Stimulated activated CD8-positive, alpha-beta memory T cell treated with anti-CD3 and anti-CD28 coated beads, Interleukin-4, amount 100 ng/mL, for 48 hours (primary cell): ENCODE measurements around the gene GALNT16.
"Not testable (repeated sequence)": the region's sequence is repeated elsewhere in the genome, so short reads cannot be mapped to it uniquely, and the experiment has no call there.

ENCODE experiments used
- DNase-seq: peaks from one replicate; pipeline ENCODE4 v3.0.0-alpha.2; 2020

GALNT16 gene

DNA sequence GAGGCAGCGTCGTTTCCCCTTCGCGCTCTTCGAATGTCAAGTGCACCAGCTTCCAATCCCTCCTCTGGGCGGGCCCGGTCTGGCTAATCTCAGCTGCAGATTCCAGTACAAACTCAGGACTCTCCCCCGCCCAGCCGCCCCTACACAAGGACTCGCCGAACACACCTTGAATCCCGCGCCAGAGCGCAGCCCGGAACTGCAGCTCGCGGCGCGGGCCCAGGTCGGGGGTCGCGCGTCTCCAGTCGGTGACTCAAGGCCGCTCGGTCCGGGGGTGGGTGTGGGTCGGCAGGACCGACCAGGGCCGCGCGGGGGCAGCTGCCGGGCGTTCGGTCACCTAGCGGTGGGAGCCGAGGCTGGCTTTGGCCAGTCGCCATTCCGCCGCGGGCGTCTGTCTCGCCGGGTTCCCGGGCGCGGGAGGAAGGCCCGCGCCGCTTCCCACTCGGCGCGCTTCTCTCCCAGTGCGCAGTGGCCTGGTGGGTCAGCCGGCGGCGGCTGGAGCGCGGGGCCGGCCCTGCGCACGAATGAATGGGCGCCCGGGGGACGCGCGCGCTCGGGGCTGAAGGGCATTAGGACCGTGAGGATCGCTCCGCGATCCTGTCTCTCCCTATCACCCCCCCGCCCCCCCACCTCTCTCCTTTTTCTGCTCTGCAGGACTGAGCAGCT lies at the start of gene GALNT16:
Gene GALNT16, plus strand, starts transcription at position 632 of the 663 bp plus-strand sequence. CDS start 133 bp downstream, outside the sequence.
- DNase-seq, result no peak

- no peak for DNase-seq
Measured at GRCh38 chr14:69214393-69214792, 45.6 kb upstream of the GALNT16 start.

GRCh38 chr14:69217663-69218062 lies 42.3 kb upstream of the GALNT16 start:
- not testable (repeated sequence) for DNase-seq

GRCh38 chr14:69224946-69225345 lies 35.0 kb upstream of the GALNT16 start:
- no peak for DNase-seq

DNA sequence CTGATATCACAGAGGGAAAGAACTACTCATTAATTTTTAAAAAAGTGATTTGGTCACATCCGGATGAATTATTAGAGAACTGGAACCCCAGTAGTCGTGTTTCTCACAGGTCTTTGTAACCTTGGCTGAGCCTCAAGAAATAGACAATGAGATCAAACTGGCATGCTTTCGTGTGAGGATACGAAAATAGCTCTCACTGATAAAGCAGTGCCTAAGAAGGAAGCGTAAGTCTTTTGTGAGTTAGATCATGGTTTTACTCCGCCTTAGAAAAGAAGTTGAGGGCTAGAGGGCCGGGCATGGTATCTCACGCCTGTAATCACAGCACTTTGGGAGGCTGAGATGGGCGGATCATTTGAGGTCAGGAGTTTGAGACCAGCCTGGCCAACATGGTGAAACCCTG lies 33.8 kb upstream of the GALNT16 start:
- DNase-seq, result no peak

DNA sequence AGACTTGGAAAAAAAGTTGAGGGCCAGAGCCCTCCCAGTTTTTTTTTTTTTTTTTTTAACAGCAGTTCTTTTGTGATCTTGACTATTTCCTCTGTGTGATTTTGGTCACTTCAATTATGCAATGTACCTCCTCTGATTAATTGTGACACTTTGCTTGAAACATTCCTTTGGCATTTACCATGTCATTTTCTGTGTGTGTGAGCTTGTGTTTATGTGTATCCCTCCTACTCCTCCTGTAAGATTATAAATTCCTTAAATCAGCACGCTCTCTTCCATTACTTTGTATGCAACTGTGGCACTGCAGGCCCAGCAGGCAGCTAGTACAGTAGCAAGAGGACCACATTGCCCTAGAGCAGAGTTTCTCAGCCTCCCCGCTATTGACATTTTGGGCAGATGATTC lies 33.2 kb upstream of the GALNT16 start:
- no peak for DNase-seq

DNA sequence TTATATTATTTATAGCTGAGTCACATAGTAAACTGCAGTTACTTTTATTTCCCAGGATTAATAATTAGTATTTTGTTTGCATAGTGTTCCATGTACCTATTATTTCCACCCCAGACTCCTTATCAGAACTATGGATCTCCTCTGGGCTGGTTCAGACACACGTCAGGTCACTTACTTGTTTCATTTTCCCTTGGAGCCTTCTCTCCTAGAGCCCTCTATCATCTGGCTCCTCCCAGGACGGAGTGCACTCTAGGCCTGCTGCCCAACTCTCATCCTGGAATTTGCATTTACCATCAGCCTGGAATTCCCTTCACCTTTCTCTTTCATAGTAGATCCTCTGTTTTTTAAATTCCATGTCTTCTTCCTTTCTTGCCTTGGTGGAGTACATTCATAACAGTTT lies 28.5 kb upstream of the GALNT16 start:
- no peak for DNase-seq

GRCh38 chr14:69232388-69232787 lies 27.6 kb upstream of the GALNT16 start:
- DNase-seq, result no peak

GRCh38 chr14:69234106-69234505 lies 25.9 kb upstream of the GALNT16 start:
- no peak for DNase-seq

GRCh38 chr14:69235708-69236107 lies 24.2 kb upstream of the GALNT16 start:
- no peak for DNase-seq

DNA sequence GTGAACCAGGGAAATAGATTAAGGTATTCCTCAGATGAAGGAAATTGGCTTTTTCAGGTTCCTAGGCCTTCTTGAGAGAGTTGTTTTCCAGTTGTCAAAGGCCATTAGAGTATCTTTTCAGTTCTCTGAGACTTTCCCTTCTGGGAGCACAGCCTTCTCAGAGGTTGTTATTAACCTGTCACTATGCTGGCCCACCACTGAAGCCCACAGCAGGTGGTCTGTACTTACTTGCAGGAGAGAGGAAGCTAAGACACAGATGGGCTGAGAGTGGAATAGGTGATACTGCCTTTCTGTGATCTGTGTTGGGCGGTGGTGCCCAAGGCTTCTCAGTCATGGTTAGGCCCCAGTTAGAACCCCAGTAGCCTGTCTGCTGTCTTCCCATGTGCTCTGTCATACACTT lies 22.8 kb upstream of the GALNT16 start:
- no peak for DNase-seq

DNA sequence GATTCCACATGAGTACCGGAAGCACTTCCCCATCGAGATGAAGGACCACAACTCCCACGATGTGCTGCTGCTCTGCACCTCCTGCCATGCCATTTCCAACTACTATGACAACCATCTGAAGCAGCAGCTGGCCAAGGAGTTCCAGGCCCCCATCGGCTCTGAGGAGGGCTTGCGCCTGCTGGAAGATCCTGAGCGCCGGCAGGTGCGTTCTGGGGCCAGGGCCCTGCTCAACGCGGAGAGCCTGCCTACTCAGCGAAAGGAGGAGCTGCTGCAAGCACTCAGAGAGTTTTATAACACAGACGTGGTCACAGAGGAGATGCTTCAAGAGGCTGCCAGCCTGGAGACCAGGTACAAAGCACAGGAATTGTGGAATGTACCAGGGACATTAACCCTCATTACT lies 22.4 kb upstream of the GALNT16 start:
- no peak for DNase-seq

DNA sequence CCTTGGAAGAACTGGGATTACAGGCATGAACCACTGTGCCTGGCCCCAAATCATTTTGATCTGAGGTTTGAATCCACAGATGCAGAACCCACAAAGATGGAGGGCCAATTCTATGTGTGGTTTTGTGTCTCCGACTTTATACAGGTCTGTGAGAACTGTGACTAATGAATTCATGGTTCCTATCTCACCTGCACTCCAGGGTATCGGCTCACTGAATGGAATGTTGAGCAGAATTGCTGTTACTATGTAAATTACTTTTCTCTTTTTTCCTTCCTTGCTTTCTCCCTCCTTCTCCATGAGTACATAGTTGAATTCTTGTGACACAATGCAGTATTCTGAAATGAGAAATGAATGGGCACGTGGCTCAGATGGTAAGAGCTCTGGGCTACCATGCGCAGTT lies 21.1 kb upstream of the GALNT16 start:
- no peak for DNase-seq

DNA sequence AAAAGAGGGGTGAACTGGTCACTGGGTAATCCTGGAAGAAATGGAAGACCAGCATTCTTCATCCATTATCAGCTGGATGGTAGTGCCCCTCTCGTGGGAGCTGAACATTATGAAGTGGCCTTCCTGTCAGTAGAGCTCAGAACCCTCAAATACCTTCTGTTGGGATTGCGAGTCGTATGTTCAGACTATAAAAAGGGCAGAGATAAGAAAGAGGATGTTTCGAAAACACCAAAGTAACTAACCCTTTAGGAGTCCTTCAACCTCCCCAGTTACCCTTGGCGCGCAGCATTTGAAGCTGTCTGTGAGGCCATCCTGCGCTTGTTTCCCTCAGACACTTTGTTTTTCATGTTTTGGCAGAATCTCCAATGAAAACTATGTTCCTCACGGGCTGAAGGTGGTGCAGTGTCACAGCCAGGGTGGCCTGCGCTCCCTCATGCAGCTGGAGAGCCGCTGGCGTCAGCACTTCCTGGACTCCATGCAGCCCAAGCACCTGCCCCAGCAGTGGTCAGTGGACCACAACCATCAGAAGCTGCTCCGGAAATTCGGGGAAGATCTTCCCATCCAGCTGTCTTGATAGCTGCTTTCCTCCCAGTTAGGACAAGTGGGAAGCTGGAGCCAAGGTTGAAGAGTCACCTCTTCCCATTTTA lies 19.3 kb upstream of the GALNT16 start:
- DNase-seq, result no peak

DNA sequence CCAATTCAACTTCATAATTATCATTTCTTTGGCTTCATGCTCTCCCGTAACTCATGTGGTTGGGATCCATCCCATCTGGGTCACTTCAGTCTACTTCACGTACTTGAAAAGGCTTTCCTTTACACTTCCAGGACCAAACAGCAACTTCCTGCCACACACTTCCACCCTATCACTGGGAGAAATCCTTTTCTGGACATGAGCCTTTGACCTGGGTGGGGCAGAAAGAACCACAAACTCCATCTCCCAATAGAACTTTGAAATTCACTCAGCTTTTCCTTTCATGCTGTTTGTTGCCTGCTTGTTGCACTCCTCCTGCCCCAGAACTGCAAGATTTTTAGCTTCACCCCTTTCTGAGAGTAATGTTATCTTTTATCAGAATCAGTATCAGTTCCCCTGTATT lies 18.4 kb upstream of the GALNT16 start:
- DNase-seq, result no peak

- peak; percentile 63 for DNase-seq
Measured at GRCh38 chr14:69242311-69243224, 17.4 kb upstream of the GALNT16 start.

DNA sequence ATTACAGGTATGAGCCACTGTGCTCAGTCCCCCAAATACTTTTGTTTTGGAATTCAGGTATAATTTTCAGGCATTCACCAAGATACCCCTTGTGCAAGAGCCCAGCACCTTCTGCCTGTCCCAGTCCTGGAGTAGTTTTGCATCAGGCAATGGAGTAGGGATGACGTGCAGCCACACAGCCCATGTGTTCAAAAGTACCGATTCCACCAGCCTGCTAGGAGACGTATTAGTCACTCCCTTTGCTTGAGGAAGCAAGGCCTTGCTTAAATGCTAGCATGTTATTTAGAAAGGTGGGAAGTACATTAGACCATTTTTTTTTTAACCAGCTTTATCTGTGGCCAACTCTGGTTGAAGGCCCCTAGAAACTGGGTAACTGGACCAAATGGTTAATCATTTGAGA lies 15.0 kb upstream of the GALNT16 start:
- DNase-seq, result no peak

- DNase-seq, result no peak
Measured at GRCh38 chr14:69246331-69246730, 13.6 kb upstream of the GALNT16 start.

DNA sequence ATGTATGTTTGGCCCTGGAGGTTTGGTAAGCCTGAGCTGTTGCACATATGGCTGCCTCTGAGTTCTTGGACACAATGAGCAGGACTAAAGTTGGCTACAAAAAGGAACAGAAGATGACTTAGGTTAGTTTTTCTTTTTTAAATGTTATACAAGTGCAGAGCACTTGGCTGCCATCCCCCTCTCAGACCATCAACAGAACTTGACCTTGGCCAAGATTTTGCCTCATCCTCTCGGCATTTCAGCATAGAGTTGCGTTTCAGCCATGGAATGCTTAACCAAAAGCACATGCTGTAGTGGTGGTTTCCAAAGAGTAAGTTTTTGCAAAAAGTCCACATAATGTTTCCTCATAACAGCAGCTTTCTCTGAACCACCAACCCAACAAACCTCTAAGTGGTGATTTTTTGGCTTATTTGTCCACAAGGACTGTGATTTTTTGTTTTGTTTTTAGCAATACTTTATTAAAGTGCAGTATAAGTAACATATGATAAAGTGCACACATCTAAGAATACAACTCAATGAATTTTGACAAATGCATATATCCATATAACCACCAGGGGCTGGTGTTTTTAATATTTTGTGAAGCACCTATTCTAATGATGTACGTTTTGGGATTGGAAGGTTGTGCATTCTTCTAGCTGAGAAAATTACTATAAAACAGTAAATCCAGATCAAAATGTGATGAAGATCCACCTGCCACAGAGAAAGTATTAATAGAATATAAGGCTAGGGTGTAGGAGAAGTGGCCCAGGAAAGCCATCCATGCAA lies 12.1 kb upstream of the GALNT16 start:
- DNase-seq, result no peak

GRCh38 chr14:69249603-69250002 lies 10.4 kb upstream of the GALNT16 start:
- DNase-seq, result no peak

DNA sequence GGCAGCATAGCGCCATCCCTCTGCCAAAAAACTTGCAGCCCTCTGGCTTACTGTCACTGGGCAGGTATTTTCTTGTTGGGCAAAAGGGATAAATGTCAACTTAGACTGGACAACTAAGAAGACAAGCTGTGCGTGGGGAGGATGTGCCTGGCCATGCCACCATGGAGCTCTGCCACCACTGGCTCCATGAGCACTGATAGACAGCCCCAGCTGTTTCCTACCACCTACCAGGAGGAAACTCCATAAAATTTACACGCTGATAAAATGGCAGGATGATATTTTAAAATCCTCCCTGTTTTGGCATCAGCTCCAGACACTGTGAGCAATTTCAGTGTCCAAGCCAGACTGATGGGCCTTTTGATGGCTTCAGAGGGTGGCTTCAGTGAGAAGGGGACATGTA lies 7.1 kb upstream of the GALNT16 start:
- DNase-seq, result no peak

DNA sequence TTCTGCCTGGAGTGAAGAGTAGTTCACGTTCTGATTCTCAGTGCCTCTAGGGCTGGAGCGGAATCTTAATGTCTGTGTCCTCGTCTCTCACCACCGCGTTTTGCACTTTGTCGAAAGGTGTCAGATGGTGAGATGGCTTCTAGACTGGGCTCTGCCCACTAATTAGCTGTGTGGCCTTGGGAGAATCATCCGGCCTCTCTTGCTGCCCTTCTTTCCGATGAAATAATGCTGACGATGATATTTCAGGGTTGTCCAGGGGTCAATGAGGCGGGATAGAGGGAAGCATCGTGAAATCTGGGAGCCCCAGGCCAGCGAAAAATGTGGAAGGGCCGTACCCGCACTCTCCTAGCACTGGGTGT lies 811 bp upstream of the GALNT16 start:
- no peak for DNase-seq

DNA sequence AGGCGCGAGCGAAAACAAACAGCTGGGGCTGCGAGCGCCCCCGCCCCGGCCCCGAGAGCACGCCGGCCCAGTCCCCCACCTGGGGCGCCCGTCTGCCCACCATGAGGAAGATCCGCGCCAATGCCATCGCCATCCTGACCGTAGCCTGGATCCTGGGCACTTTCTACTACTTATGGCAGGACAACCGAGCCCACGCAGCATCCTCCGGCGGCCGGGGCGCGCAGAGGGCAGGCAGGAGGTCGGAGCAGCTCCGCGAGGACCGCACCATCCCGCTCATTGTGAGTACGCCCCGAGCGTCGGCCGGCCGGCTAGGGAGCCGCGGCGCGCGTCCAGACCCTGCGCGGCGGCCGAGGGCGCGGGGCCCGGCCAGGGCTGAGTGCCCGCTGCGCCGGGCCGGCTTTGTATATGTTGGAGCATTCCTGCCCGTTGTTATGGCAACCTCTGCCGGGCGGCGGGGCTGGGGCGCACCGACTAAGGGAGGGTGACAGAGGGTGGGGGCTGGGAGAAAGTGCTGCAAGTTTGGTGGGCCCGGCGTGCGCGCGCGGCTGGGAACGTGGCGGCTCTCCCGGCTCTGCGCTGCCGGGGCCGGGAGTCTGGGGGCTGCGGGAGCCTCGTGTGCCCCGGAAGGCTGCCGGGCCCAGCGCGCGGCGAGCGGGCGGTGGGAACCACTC lies 367 bp downstream of the GALNT16 start:
- peak; percentile 34 for DNase-seq
